NCI-H82 treated with DMSO at 0.1 percent for 48 hours (cell line): Measurements from ENCODE around the gene CTDSP2.
A peak's percentile ranks its signal among the peaks of the same experiment; 100 is the strongest.
"Not testable (repeated sequence)": the region's sequence is repeated elsewhere in the genome, so short reads cannot be mapped to it uniquely, and the experiment has no call there.

ENCODE experiments used
- DNase-seq: peaks from one replicate; lab custom pipeline; 2025; ENCODE audit not compliant: unreplicated experiment; lab: John Stamatoyannopoulos, UW

CTDSP2 gene

GRCh38 chr12:57882575-57882974, 36.0 kb upstream of the CTDSP2 start:
- no peak for DNase-seq

- DNase-seq = no peak
Measured at GRCh38 chr12:57881475-57881874, 34.9 kb upstream of the CTDSP2 start.

GRCh38 chr12:57881035-57881434, 34.5 kb upstream of the CTDSP2 start:
- DNase-seq = not testable (repeated sequence)

GRCh38 chr12:57877876-57878275, 31.3 kb upstream of the CTDSP2 start:
- DNase-seq = no peak

GRCh38 chr12:57875753-57876547, 29.4 kb upstream of the CTDSP2 start:
- no peak for DNase-seq

GRCh38 chr12:57874166-57875108, 27.9 kb upstream of the CTDSP2 start:
- no peak for DNase-seq

- DNase-seq = no peak
Measured at GRCh38 chr12:57872362-57872761, 25.8 kb upstream of the CTDSP2 start.

GRCh38 chr12:57869927-57870318, 23.4 kb upstream of the CTDSP2 start:
- no peak for DNase-seq

- no peak for DNase-seq
Measured at GRCh38 chr12:57869298-57869926, 22.9 kb upstream of the CTDSP2 start.

- DNase-seq = peak; percentile 61
Measured at GRCh38 chr12:57868851-57869268, 22.3 kb upstream of the CTDSP2 start.

- DNase-seq = no peak
Measured at GRCh38 chr12:57868221-57868620, 21.7 kb upstream of the CTDSP2 start.

- DNase-seq = no peak
Measured at GRCh38 chr12:57866308-57867019, 19.9 kb upstream of the CTDSP2 start.

- DNase-seq = no peak
Measured at GRCh38 chr12:57865084-57865751, 18.7 kb upstream of the CTDSP2 start.

GRCh38 chr12:57864442-57865083, 18.0 kb upstream of the CTDSP2 start:
- no peak for DNase-seq

GRCh38 chr12:57863676-57864075, 17.1 kb upstream of the CTDSP2 start:
- DNase-seq = no peak

GRCh38 chr12:57861967-57862366, 15.4 kb upstream of the CTDSP2 start:
- DNase-seq = no peak

GRCh38 chr12:57860883-57861282, 14.4 kb upstream of the CTDSP2 start:
- DNase-seq = not testable (repeated sequence)

- no peak for DNase-seq
Measured at GRCh38 chr12:57859121-57859520, 12.6 kb upstream of the CTDSP2 start.

- not testable (repeated sequence) for DNase-seq
Measured at GRCh38 chr12:57858123-57858522, 11.6 kb upstream of the CTDSP2 start.

GRCh38 chr12:57854965-57855364, 8.4 kb upstream of the CTDSP2 start:
- no peak for DNase-seq
